Muscle layer of duodenum (tissue), 2 donors: Measurements from ENCODE around the gene HLF.
"Not testable (repeated sequence)": the region's sequence is repeated elsewhere in the genome, so short reads cannot be mapped to it uniquely, and the experiment has no call there.

ENCODE experiments used
- H3K27ac ChIP-seq: one replicate; pipeline ENCODE4 v1.7.0; 2013; ENCODE audit warnings: mild to moderate bottlenecking, low read length
- H3K27me3 ChIP-seq: one replicate; pipeline ENCODE4 v1.7.0; 2013; ENCODE audit warnings: low read depth, mild to moderate bottlenecking, control low read depth, low read length
- H3K36me3 ChIP-seq, 2 donors: one replicate each; pipeline ENCODE4 v1.7.0; 2013; ENCODE audit warnings: low read length in 2 of 2, control low read depth in 1 of 2, mild to moderate bottlenecking in 1 of 2; ENCODE audit not compliant: insufficient read depth in 2 of 2, control insufficient read depth in 1 of 2
- H3K4me1 ChIP-seq, 2 donors: one replicate each; pipeline ENCODE4 v1.7.0; 2013; ENCODE audit warnings: low read length in 2 of 2, mild to moderate bottlenecking in 2 of 2, control low read depth in 1 of 2, moderate library complexity in 1 of 2; ENCODE audit not compliant: insufficient read depth in 2 of 2, control insufficient read depth in 1 of 2
- H3K4me3 ChIP-seq, 2 donors: one replicate each; pipeline ENCODE4 v1.7.0; 2013; ENCODE audit warnings: low read length in 2 of 2, low read depth in 1 of 2, mild to moderate bottlenecking in 1 of 2
- H3K9me3 ChIP-seq, 2 donors: one replicate each; pipeline ENCODE4 v1.7.0; 2013; ENCODE audit warnings: low read length in 2 of 2, control low read depth in 1 of 2, mild to moderate bottlenecking in 1 of 2; ENCODE audit not compliant: control insufficient read depth in 1 of 2
- donor health status: healthy.

The HLF gene

DNA sequence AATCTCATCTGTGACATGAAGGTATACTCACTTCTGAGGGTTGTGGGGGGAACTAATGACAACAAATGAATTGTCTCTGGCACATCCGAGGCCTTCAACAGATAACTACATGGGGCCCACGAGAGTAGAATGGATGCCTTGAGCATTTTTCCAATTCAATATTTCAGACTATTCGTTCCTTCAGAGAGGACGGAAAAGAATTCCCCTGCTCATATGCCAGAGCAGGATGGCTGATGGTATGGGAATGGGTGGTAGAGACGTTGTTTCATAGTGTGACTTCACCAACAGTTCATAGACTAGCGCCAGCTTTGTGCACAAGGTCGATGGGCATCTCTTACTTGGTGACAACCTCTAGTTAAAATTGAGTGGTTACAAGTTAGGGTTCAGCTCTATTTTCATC lies 61.3 kb downstream of the HLF start:
- no peaks in the 10 kb centered on the region for H3K4me1 ChIP-seq
- no peak overlapping the region for H3K4me3 ChIP-seq
- H3K36me3 ChIP-seq: peaks cover 0 to 1% of the 10 kb centered on the region in 2 donors
- H3K27ac ChIP-seq: no peak overlapping the region
- no peaks in the 10 kb centered on the region for H3K9me3 ChIP-seq
- H3K27me3 ChIP-seq: no peaks in the 10 kb centered on the region

DNA sequence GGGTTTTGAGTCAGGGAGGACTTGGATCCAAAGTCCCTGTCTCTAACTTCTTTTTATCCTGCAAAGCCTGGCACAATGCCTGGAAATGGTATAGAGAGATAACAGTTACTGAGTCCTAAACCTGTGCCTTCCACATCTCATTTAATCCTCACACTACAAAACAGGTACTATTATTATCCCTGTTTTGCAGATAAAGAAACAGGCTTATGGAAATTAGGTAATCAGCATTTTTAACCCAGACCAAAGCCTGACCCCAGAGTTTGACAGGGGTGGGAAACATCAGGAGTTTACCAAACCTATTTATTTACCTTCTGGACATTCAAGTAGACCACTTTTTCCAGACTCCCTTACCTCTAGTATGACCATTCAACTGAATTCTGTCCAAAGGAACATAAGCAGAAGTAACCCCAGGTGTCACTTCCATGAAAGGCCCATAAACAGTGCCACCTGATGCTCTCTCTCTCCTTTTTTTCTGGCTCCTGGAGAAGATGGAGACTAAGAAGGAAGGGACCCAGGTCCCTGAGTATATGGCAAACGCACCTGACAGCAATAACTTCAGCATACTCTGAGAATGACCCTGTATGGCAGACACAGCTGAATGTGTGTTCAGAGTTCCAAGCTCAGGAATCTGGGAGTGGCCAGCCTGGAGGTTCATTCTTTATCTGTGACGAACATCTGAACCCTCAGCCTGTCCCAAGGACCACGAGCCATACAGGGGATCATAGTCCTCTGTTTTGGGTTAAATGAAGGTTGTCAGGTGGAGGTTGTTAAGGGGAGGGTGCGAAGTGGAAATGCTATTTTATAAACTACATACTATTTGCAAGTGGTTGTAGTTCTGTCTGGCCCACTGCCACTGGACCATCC lies 62.7 kb downstream of the HLF start:
- Histone ChIP-seq H3K4me3 (no peak overlapping the region), H3K36me3 (no peaks in the 10 kb centered on the region), H3K9me3 (no peaks in the 10 kb centered on the region), H3K27ac (no peak overlapping the region), H3K27me3 (no peaks in the 10 kb centered on the region), H3K4me1 (no peaks in the 10 kb centered on the region)

DNA sequence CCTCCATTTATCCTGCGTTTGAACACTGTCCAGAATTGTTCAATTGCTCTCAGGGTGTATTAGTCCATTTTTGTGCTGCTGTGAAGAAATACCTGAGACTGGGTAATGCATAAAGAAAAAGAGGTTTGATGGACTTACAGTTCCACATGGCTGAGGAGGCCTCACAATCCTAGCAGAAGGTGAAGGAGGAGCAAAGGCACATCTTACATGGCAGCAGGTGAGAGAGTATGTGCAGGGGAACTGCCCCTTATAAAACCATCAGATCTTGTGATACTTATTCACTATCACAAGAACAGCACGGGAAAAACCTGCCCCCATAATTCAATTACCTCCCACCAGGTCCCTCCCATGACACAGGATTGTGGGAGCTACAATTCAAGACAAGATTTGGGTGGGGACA lies 63.8 kb downstream of the HLF start:
- H3K36me3 ChIP-seq, H3K4me3 ChIP-seq, H3K27ac ChIP-seq, H3K4me1 ChIP-seq, H3K27me3 ChIP-seq, H3K9me3 ChIP-seq: not testable (repeated sequence)

- Histone ChIP-seq H3K4me1 (no peaks in the 10 kb centered on the region), H3K9me3 (no peaks in the 10 kb centered on the region), H3K4me3 (no peak overlapping the region), H3K27me3 (no peaks in the 10 kb centered on the region), H3K36me3 (no peaks in the 10 kb centered on the region), H3K27ac (no peak overlapping the region)
Measured at GRCh38 chr17:55330344-55330933, 65.7 kb downstream of the HLF start.

DNA sequence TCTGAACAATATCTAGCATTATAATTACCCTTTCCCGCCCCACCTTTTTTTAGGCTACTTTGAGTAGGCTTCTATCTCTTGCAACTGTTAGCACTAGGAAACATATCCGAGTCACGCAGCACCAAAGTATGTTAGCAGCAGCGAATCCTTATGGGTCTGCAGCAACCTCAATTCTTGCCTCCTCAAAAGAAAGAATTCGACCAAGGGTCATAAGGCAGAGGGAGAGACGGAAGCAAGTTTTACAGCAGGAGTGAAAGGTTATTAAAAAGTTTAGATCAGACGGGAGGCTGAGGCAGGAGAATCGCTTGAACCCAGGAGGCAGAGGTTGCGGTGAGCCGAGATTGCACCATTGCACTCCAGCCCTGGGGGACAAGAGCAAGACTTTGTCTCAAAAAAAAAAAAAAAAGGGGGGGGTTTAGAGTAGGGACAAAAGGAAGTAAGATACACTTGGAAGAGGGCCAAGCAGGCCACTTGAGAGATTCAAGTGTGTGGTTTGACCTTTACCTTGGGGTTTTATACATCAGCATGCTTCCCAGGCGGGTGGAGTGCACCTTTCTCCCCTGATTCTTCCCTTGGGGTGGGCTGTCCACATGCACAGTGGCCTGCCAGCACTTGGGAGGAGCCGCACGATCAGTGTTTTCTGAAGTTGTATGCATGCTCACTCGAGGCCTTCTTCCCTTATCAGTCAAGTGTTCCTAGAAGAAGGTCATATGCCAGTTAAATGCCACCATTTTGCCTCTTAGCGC lies 67.7 kb downstream of the HLF start:
- Histone ChIP-seq H3K27ac (no peak overlapping the region), H3K4me1 (no peaks in the 10 kb centered on the region), H3K9me3 (no peaks in the 10 kb centered on the region), H3K27me3 (no peaks in the 10 kb centered on the region), H3K4me3 (no peak overlapping the region), H3K36me3 (no peaks in the 10 kb centered on the region)

- no peak overlapping the region for H3K4me3 ChIP-seq
- no peak overlapping the region for H3K27ac ChIP-seq
- H3K9me3 ChIP-seq: no peaks in the 10 kb centered on the region
- no peaks in the 10 kb centered on the region for H3K4me1 ChIP-seq
- no peaks in the 10 kb centered on the region for H3K27me3 ChIP-seq
- no peaks in the 10 kb centered on the region for H3K36me3 ChIP-seq
Measured at GRCh38 chr17:55334285-55334684, 69.5 kb downstream of the HLF start.

GRCh38 chr17:55334881-55335540 lies 70.3 kb downstream of the HLF start:
- Histone ChIP-seq H3K4me1 (no peaks in the 10 kb centered on the region), H3K4me3 (no peak overlapping the region), H3K27ac (no peak overlapping the region), H3K36me3 (no peaks in the 10 kb centered on the region), H3K27me3 (no peaks in the 10 kb centered on the region), H3K9me3 (no peaks in the 10 kb centered on the region)

DNA sequence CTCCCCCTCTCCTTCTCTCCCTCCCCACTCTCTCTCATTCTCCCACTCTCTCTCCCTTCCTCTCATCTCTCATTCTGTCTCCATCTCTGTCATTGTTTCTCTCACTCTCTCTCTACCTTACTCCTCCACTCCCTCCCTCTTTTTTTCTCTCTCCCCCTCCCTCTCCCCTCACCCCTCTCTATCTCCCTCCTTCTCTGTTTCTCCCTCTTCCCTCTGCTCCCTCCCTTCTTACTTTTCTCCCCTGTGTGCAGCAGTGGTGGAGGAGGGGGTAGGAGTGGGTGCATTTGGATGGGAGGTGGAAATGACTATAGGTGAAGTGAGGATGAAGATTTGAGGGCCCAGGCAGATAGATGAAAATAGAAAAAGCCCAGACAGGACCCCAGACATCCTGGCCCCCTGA lies 70.9 kb downstream of the HLF start:
- H3K4me1 ChIP-seq: no peaks in the 10 kb centered on the region
- no peaks in the 10 kb centered on the region for H3K27me3 ChIP-seq
- H3K27ac ChIP-seq: no peak overlapping the region
- no peak overlapping the region for H3K4me3 ChIP-seq
- H3K36me3 ChIP-seq: no peaks in the 10 kb centered on the region
- H3K9me3 ChIP-seq: no peaks in the 10 kb centered on the region

DNA sequence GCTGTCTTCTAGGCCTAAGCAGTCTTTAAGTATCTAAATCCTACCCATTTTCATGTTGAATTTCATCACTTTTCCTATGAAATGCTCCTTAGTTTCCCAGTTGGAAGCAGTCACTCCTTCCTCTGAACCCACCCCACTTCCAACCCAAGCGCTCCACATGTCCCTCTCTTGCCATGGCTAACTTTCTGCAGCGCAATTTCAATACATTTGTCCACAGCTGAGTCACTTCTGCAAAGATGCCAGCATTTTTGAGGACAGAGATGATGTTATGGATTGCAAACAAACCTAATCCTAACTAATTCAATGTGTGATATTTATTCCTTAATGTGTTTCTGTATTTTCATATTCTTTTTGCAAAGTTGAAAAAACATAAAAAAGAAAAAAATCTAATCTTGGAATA lies 71.7 kb downstream of the HLF start:
- no peak overlapping the region for H3K27ac ChIP-seq
- H3K27me3 ChIP-seq: no peaks in the 10 kb centered on the region
- no peaks in the 10 kb centered on the region for H3K36me3 ChIP-seq

GRCh38 chr17:55340176-55340575 lies 75.4 kb downstream of the HLF start:
- Histone ChIP-seq H3K4me3 (no peak overlapping the region), H3K36me3 (no peaks in the 10 kb centered on the region), H3K4me1 (no peaks in the 10 kb centered on the region), H3K27me3 (no peaks in the 10 kb centered on the region), H3K27ac (no peak overlapping the region), H3K9me3 (no peaks in the 10 kb centered on the region)

More for the DNA sequence above, 71.7 kb downstream of the HLF start:
- no peaks in the 10 kb centered on the region for H3K4me1 ChIP-seq
- H3K9me3 ChIP-seq: no peaks in the 10 kb centered on the region
- H3K4me3 ChIP-seq: no peak overlapping the region

- no peaks in the 10 kb centered on the region for H3K27me3 ChIP-seq
- H3K4me1 ChIP-seq: no peaks in the 10 kb centered on the region
- no peaks in the 10 kb centered on the region for H3K9me3 ChIP-seq
- H3K4me3 ChIP-seq: no peak overlapping the region
- no peaks in the 10 kb centered on the region for H3K36me3 ChIP-seq
- H3K27ac ChIP-seq: no peak overlapping the region
Measured at GRCh38 chr17:55340686-55341085, 75.9 kb downstream of the HLF start.
